SK-N-SH (cell line): ENCODE data around the gene CSRP3. TPM values are rescaled to one million over a fixed set of nuclear protein-coding genes. Genes with fewer than 3 reads are reported as not detected.

ENCODE experiments used
- CTCF ChIA-PET: fragments of 300-600, 350-600 bp; formaldehyde crosslinking; extraction: SDS; loops from one replicate; lab custom pipeline; 2021; lab: Yijun Ruan, JAX
- POLR2A ChIA-PET: fragments of 350-600 bp; sonication (Branson Sonifier 250); formaldehyde crosslinking; extraction: SDS; loops from one replicate; lab custom pipeline; 2020; ENCODE audit warnings: antibody characterized with exemption, inconsistent platforms; lab: Yijun Ruan, JAX
- DNase-seq: peaks from one replicate; pipeline ENCODE4 v3.0.0; 2012
- H2AFZ ChIP-seq: fragments of 200-600 bp; sonication (generic); 2 replicates; pipeline ENCODE4 v1.8.1; 2016; ENCODE audit warnings: antibody characterized with exemption, mild to moderate bottlenecking, low read depth
- H3F3A ChIP-seq: fragments of 200-600 bp; sonication (generic); replicated peaks from 2 replicates; pipeline ENCODE3; 2016; ENCODE audit warnings: antibody characterized with exemption, mild to moderate bottlenecking; ENCODE audit not compliant: insufficient read depth
- H3K27ac ChIP-seq, 2 experiments: fragments of 200-500 bp in 1 of 2; fragments of 200-600 bp in 1 of 2; sonication (Bioruptor generic) in 1 of 2; sonication (generic), shearing (Covaris generic) in 1 of 2; 2 replicates each; pipeline versions ENCODE4 v1.5.1 to v1.6.1; 2014 to 2016; ENCODE audit warnings: low read depth in 2 of 2, inconsistent platforms in 1 of 2, low read length in 1 of 2, mild to moderate bottlenecking in 1 of 2, mixed read lengths in 1 of 2
- H3K27me3 ChIP-seq: fragments of 200-600 bp; sonication (generic), shearing (Covaris generic); 2 replicates; pipeline ENCODE4 v1.6.1; 2016; ENCODE audit warnings: mixed run types; ENCODE audit not compliant: insufficient read depth
- H3K36me3 ChIP-seq, 2 experiments: fragments of 200-500 bp in 1 of 2; fragments of 200-600 bp in 1 of 2; sonication (Bioruptor generic) in 1 of 2; sonication (generic) in 1 of 2; replicated peaks in 1 of 2; 2 replicates each; pipeline versions ENCODE3 to v1.5.1; 2014 to 2016; ENCODE audit warnings: low read length in 1 of 2, mild to moderate bottlenecking in 1 of 2; ENCODE audit not compliant: insufficient read depth in 2 of 2, control insufficient read depth in 1 of 2
- H3K4me1 ChIP-seq, 2 experiments: fragments of 200-500 bp in 1 of 2; fragments of 200-600 bp in 1 of 2; sonication (Bioruptor generic) in 1 of 2; sonication (generic), shearing (Covaris generic) in 1 of 2; 2 replicates each; pipeline versions ENCODE4 v1.5.1 to v1.6.1; 2014 to 2016; ENCODE audit warnings: low read depth in 1 of 2, low read length in 1 of 2, mixed run types in 1 of 2; ENCODE audit not compliant: insufficient read depth in 2 of 2, control insufficient read depth in 1 of 2
- H3K4me2 ChIP-seq: fragments of 200-600 bp; sonication (generic), shearing (Covaris generic); 2 replicates; pipeline ENCODE4 v1.6.1; 2017; ENCODE audit warnings: mixed run types
- H3K4me3 ChIP-seq, 2 experiments: fragments of 200-500 bp in 1 of 2; fragments of 200-600 bp in 1 of 2; sonication (Bioruptor generic) in 1 of 2; sonication (generic), shearing (Covaris generic) in 1 of 2; 2 replicates each; pipeline versions ENCODE4 v1.5.1 to v1.8.1; 2014 to 2016; ENCODE audit warnings: low read depth in 2 of 2, inconsistent platforms in 1 of 2, low read length in 1 of 2, mild to moderate bottlenecking in 1 of 2, mixed read lengths in 1 of 2, moderate library complexity in 1 of 2
- H3K79me2 ChIP-seq: fragments of 200-600 bp; sonication (generic); 2 replicates; pipeline ENCODE4 v1.8.1; 2017; ENCODE audit warnings: mild to moderate bottlenecking; ENCODE audit not compliant: insufficient read depth
- H3K9ac ChIP-seq: fragments of 200-600 bp; sonication (generic); 2 replicates; pipeline ENCODE4 v1.6.1; 2017; ENCODE audit warnings: mixed run types
- H3K9me2 ChIP-seq: fragments of 200-600 bp; sonication (generic); 2 replicates; pipeline ENCODE4 v1.6.1; 2017; ENCODE audit warnings: mixed run types
- H3K9me3 ChIP-seq: fragments of 200-600 bp; sonication (generic); 2 replicates; pipeline ENCODE4 v1.6.1; 2017; ENCODE audit warnings: mixed run types, mild to moderate bottlenecking, moderate library complexity
- H4K20me1 ChIP-seq: fragments of 200-600 bp; sonication (generic); 2 replicates; pipeline ENCODE4 v1.6.1; 2017; ENCODE audit warnings: mild to moderate bottlenecking, mixed run types; ENCODE audit not compliant: insufficient read depth
- CHD2 ChIP-seq: fragments of 150-350 bp; IDR thresholded peaks from 2 replicates; pipeline ENCODE4 v1.6.1; 2018; ENCODE audit warnings: low read length; ENCODE audit not compliant: partially characterized antibody
- ELF1 ChIP-seq: IDR thresholded peaks from 2 replicates; pipeline ENCODE4 v1.4.0; 2012
- EZH2phosphoT487 ChIP-seq: fragments of 200-600 bp; sonication (generic); IDR thresholded peaks from 2 replicates; pipeline ENCODE4 v1.6.1; 2017; ENCODE audit warnings: low read depth, mixed run types, mild to moderate bottlenecking, antibody characterized with exemption, moderate library complexity, borderline replicate concordance
- FOSL2 ChIP-seq: IDR thresholded peaks from 2 replicates; pipeline ENCODE4 v1.4.0; 2012; ENCODE audit warnings: low read depth, mild to moderate bottlenecking, moderate library complexity, borderline replicate concordance
- FOXM1 ChIP-seq: IDR thresholded peaks from 2 replicates; pipeline ENCODE4 v1.4.0; 2012; ENCODE audit warnings: low read depth, mild to moderate bottlenecking
- JUND ChIP-seq: IDR thresholded peaks from 2 replicates; pipeline ENCODE4 v1.4.0; 2012
- MEF2A ChIP-seq: IDR thresholded peaks from 2 replicates; pipeline ENCODE4 v1.4.0; 2012; ENCODE audit warnings: low read depth, borderline replicate concordance
- POLR2AphosphoS5 ChIP-seq: IDR thresholded peaks from 2 replicates; pipeline ENCODE4 v1.6.1; 2012; ENCODE audit warnings: low read depth, low read length
- RFX5 ChIP-seq: IDR thresholded peaks from 2 replicates; pipeline ENCODE4 v1.6.1; 2012; ENCODE audit warnings: mild to moderate bottlenecking, improper control_type of control experiment, low read length
- SIN3A ChIP-seq: IDR thresholded peaks from 2 replicates; pipeline ENCODE4 v1.6.1; 2012; ENCODE audit warnings: low read depth, mild to moderate bottlenecking, low read length, moderate library complexity, borderline replicate concordance
- WGBS: methylation state at CpG from one replicate; pipeline ENCODE4 v1.1.6; 2017; ENCODE audit warnings: low lambda C conversion rate; 5-methylcytosine and 5-hydroxymethylcytosine counted together
- polyA plus RNA-seq, 3 experiments: library from polyadenylated mRNA; depleted of rRNA; stranded (reverse); fragments of >200 nt; gene quantifications; 2 replicates each; pipeline ENCODE4 v1.2.3, GENCODE V29; 2012
- TF ChIP-seq, protein P1 (sequence below): fragments of 200-600 bp; sonication (generic); IDR thresholded peaks from 2 replicates; pipeline ENCODE4 v1.6.1; 2017; ENCODE audit warnings: antibody characterized with exemption, mild to moderate bottlenecking, moderate library complexity
- TF ChIP-seq, protein P2 (sequence below): IDR thresholded peaks from 2 replicates; pipeline ENCODE4 v1.4.0; 2012; ENCODE audit warnings: low read depth, borderline replicate concordance
- TF ChIP-seq, protein P3 (sequence below): fragments of 150-350 bp; IDR thresholded peaks from 2 replicates; pipeline ENCODE4 v1.6.1; 2017; ENCODE audit warnings: antibody characterized with exemption, low read length, low read depth, borderline replicate concordance

Gene CSRP3
- polyA plus RNA-seq, 1 of the 3 experiments (the other 2 are of a cell fraction), result not detected

DNA sequence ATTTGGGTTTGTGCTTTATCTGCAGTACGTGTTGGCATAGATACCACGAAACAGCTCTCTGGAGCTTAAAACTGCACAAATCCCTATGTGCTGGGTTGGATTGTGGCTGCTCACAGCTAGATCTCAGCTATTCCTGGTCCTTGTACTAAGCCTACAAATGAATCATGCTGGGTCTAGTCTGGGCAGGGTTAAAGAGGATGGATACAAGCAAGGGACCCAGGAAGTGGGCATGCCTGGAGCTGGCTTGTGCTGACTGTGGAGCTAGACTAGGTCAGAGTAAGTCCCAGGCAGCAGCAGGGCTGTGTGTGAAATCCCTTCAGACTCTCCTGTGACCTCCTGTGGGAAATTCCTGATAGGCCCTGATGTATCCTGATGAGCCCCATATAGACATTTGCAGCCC lies 42.8 kb upstream of the CSRP3 start:
- Histone ChIP-seq H3K27me3 (no peaks in the 10 kb centered on the region), H4K20me1 (no peaks in the 10 kb centered on the region), H3K4me3 (no peak overlapping the region), H3K4me2 (no peak overlapping the region), H3F3A (no peaks in the 10 kb centered on the region), H3K4me1 (peaks cover 0 to 6% of the 10 kb centered on the region in 2 experiments; a peak in 2 of 4 replicates), H3K36me3 (no peaks in the 10 kb centered on the region), H3K9me3 (no peaks in the 10 kb centered on the region), H3K9ac (no peak overlapping the region), H3K79me2 (no peaks in the 10 kb centered on the region; the same call in 1 of the 2 replicates), H2AFZ (no peak overlapping the region), H3K27ac (no peak overlapping the region), H3K9me2 (no peaks in the 10 kb centered on the region)
- 100% methylated on average over 2 of the region's 2 CpGs for WGBS
- TF ChIP-seq FOSL2 (no peak), RFX5 (no peak), POLR2AphosphoS5 (no peak)
- CTCF ChIA-PET, result interaction anchor here (0.7 to 1.4 kb wide), 5 partner anchors 15 to 472 kb away, joined by 3 to 5 read pairs (median 3); no protein-coding TSS in a partner anchor
- POLR2A ChIA-PET, result no interaction called here
- no peak for DNase-seq

DNA sequence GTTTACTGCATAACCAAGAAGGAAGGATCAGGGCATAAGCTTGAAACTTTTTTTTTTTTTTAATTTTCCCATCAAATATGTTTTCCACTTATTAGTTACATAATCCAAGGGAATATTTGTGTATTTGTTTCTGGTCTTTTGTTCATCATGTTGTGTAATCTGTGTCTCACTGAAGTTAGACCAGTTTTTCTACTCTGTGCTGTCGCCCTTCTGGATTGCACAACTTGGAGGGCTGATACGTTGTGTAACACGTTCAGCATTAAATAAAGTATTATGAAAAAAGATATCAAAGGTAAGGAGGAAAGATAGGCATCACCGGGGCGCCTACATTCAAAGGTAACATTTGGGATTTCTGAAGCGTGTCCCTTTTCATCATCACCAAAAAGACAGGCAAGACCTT lies 42.3 kb upstream of the CSRP3 start:
- Histone ChIP-seq H3K4me2 (no peak overlapping the region), H3K27ac (no peak overlapping the region), H3F3A (no peaks in the 10 kb centered on the region), H3K9me2 (no peaks in the 10 kb centered on the region), H3K4me3 (no peak overlapping the region), H3K36me3 (no peaks in the 10 kb centered on the region), H3K79me2 (no peaks in the 10 kb centered on the region; the same call in none of the 2 replicates), H3K4me1 (peaks cover 0 to 6% of the 10 kb centered on the region in 2 experiments; a peak in 2 of 4 replicates), H4K20me1 (no peaks in the 10 kb centered on the region), H3K9ac (no peak overlapping the region), H3K9me3 (no peaks in the 10 kb centered on the region), H3K27me3 (no peaks in the 10 kb centered on the region), H2AFZ (no peak overlapping the region)
- WGBS, result 90% methylated on average over 6 of the region's 6 CpGs
- TF ChIP-seq SIN3A (no peak), MEF2A (no peak), CHD2 (no peak), JUND (no peak), ELF1 (no peak), FOXM1 (no peak), EZH2phosphoT487 (no peak)
- TF ChIP-seq, protein P1, sequence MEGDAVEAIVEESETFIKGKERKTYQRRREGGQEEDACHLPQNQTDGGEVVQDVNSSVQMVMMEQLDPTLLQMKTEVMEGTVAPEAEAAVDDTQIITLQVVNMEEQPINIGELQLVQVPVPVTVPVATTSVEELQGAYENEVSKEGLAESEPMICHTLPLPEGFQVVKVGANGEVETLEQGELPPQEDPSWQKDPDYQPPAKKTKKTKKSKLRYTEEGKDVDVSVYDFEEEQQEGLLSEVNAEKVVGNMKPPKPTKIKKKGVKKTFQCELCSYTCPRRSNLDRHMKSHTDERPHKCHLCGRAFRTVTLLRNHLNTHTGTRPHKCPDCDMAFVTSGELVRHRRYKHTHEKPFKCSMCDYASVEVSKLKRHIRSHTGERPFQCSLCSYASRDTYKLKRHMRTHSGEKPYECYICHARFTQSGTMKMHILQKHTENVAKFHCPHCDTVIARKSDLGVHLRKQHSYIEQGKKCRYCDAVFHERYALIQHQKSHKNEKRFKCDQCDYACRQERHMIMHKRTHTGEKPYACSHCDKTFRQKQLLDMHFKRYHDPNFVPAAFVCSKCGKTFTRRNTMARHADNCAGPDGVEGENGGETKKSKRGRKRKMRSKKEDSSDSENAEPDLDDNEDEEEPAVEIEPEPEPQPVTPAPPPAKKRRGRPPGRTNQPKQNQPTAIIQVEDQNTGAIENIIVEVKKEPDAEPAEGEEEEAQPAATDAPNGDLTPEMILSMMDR, result no peak
- TF ChIP-seq, protein P2, sequence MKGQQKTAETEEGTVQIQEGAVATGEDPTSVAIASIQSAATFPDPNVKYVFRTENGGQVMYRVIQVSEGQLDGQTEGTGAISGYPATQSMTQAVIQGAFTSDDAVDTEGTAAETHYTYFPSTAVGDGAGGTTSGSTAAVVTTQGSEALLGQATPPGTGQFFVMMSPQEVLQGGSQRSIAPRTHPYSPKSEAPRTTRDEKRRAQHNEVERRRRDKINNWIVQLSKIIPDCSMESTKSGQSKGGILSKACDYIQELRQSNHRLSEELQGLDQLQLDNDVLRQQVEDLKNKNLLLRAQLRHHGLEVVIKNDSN, result no peak
- TF ChIP-seq, protein P3, sequence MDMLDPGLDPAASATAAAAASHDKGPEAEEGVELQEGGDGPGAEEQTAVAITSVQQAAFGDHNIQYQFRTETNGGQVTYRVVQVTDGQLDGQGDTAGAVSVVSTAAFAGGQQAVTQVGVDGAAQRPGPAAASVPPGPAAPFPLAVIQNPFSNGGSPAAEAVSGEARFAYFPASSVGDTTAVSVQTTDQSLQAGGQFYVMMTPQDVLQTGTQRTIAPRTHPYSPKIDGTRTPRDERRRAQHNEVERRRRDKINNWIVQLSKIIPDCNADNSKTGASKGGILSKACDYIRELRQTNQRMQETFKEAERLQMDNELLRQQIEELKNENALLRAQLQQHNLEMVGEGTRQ, result no peak
- ChIA-PET CTCF (interaction anchor here (0.6 to 1.4 kb wide), 6 partner anchors 16 to 473 kb away, joined by 3 to 4 read pairs (median 3); no protein-coding TSS in a partner anchor), POLR2A (no interaction called here)
- DNase-seq, result no peak
